ENCODE data around the gene CCDC183.
"Not testable (repeated sequence)": the region's sequence is repeated elsewhere in the genome, so short reads cannot be mapped to it uniquely, and the experiment has no call there.

The CCDC183 gene

DNA sequence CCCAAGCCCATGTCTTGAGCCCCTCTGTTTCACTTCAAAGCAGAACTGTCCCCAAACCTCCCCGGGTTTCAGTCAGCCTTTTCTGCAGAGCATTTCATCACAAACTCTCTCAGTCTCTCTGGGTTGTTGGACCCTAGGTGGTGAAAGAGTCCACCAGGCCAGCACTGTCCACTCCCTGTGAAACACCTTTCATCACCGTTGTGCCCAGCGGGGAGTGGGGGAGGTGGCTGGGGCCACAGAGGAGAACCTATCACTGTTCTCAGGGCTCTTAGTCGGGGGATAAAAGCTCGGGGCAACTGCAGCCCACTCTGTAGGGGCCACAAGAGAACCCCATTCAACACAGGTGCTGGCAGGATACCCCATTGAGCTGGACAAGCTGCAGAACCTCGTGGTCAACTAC, 6.2 kb downstream of the CCDC183 start:
- DNase-seq (no peak), ATAC-seq (no peak)

DNA sequence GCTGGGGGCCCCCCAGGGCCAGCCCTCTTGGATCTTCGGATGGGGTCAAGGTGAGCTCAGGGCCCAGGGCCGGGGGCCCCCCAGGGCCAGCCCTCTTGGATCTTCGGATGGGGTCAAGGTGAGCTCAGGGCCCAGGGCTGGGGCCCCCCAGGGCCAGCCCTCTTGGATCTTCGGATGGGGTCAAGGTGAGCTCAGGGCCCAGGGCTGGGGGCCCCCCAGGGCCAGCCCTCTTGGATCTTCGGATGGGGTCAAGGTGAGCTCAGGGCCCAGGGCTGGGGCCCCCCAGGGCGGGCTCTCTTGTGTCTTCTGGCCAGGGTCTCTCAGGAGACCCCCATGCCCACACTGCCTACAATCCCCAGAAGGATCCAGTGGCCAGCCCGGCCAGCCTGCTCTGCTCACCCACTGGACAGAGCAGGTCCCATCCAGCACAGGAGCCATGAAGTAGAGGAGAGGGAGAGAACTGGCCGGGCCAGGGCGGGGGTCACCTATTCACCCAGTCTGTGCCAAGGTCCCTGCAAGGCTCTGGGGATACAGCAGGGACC, 6.9 kb downstream of the CCDC183 start:
- not testable (repeated sequence) for ATAC-seq, DNase-seq

DNA sequence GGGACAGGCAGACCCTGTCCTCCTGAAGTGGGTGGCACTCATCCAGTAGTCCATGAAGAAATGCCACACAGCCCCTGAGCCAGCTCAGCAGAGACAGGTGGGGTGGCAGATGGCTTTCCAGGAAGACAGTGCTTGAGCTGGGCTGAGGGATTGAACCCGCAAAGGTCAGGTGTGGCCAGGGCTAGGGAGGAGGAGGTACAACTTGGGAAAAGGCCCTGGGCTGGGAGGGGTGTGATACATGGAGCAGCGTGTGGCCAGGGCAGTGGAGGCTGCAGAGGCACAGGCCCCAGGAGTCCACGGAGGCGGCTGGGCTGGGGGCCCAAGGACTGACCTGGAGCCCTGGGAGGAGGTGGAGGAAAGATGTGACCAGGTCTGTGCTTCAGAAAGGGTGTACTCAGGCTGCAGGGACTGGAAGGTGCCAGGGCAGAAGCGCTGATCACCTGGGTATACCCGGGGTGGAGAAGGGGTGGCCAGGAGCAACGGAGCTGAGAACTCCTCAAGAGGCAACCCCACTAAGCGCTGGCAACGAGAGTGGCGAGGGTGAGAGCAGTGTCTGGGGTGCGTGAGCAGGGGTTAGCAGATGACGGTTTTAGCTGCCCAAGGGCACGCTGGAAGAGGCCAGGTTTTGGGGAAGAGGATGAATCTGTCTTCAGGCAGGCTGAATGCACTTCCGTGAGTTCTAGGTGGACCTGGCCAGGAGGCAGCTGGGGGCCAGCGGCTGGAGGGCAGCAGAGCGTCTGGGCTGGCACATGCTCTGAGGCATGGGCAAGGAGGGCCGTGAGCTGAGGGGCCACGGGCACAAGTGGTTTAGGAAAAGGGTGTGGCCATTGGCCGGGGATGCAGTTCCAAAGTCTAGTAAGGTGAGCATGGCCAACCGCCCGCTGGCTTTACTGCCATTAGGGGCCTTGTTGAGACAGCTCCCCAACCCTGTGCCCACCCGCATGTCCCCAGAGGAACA, 7.7 kb downstream of the CCDC183 start:
- ATAC-seq (no peak), DNase-seq (no peak)

DNA sequence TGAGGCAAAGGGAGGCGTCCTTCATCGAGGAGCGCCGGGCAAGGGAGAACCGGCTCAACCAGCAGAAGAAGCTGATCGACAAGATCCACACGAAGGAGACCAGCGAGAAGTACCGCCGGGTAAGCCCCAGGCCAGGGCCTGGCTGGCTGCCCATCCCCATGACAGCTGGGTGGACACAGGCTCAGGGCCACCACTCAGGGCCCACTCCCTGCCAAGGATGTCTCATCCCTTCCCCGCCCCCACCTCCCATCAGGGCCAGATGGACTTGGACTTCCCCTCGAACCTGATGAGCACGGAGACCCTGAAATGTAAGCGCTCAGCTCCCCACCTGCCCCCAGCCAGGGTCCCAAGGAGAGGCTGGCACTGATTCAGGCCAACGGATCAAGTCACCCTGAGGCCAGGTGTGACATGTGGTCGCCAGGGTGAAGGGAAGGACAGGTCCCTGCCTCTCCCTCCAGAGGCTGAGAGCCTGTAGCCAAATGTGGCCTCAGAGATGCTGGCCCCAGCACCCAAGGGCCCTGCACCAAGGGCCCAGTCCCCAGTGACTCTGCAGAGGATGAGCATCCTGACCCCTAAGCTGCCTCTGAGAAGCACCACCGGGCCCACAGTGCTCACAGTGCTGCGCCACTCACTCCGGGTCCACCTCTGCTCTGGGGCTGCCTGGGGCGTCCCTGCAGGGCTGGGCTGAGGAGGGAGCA, 8.5 kb downstream of the CCDC183 start:
- ATAC-seq = no peak
- DNase-seq = no peak

DNA sequence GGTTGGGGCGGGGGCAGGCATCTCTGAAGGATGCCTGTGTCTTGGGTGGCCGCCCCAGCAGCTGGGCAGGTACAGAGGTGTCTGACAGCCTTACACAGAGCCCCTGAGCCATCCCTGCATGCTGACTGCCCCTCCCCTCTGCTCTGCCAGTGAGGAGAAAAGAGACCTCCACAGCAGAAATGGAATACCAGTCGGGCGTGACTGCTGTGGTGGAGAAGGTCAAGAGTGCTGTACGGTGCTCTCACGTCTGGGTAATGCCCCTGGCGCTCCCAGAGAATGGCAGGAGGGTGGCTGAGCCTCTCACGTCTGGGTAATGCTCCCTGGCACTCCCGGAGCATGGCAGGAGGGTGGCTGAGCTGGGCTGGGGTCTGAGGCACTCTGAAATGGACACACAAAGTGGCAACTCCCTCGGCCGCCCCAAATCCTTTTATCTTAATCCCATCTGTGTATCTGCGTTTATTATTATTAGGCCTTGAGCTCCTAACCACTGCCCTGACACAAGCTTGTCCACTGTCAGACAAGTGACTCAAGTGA, 9.1 kb downstream of the CCDC183 start:
- ATAC-seq (no peak), DNase-seq (no peak)

DNA sequence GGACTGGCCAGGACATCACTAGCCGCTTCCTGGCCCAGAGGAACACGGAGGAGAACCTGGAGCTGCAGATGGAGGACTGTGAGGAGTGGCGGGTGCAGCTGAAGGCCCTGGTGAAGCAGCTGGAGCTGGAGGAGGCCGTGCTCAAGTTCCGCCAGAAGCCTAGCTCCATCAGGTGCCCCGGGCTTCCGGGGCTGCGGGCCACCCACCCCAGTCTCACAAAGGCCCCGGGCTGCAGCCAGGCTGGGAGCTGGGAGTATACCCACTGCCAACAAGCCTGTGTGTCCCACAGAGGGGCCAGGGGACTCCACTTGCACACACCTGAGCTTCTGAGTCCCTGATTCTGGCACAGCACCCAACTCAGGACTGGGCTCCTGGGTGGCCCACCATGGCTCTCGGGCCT, 9.9 kb downstream of the CCDC183 start:
- DNase-seq = no peak
- ATAC-seq = no peak

DNA sequence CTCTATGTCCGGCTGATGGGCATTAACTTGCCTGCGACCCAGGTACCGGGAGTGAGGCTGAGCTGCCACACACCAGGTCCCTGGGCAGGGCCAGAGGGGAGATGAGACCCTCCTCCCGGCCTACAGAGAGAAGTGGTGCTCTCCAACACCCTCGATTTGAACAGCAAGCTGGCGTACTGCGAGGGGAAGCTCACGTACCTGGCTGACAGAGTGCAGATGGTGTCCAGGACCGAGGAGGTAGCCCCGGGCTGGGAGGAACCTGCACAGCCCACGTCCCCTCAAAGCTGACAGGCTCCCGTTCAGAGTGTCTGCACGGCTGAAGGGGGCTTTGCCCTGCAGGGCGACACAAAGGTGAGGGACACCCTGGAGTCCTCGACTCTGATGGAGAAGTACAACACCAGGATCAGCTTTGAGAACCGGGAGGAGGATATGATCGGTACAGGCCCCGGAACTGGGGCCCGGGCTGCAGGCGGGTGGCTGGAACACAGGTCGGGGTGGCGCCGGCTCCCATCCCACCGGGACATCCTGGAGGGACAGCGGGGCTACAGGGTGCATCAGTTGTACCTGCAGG, 10.6 kb downstream of the CCDC183 start:
- no peak for DNase-seq
- ATAC-seq = no peak

DNA sequence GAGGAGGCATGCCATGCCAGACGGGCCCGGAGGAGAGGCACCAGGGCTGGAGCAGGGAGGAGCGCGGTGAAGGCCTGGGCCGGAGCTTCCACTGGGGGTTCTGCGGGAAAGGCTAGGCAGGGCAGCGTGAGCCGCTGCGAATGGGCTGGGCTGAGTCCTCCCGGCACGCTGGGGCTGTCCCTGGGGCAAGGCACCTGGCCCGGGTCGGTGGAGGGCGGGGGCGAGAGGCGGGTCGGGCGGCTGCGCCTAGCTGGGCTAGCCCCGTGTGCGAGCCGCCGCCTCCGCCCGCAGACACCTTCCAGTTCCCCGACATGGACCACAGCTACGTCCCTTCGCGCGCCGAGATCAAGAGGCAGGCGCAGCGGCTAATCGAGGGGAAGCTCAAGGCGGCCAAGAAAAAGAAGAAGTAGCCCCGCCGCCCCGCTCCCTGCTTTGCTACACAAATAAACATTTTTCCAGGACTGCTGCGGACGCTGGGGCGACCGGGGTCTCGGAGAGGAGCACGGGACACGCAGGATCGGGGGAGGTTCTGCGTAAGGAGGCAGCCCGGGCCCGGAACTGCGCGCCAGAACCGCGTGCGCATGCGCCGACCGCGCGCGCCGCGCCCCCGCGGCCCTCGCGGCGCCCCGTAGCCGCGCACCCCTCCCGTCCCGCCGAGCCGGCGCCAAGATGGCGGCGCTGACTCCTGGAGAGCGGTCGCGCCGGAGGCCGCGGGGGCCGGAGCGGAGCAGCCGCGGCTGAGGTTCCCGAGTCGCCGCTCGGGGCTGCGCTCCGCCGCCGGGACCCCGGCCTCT, 11.3 kb downstream of the CCDC183 start, which contains the start of gene RABL6:
RABL6 (plus strand) TSS at position 668 of the 794 bp plus-strand sequence. CDS start 249 bp downstream, outside the sequence.
- DNase-seq (peak; percentile 86), ATAC-seq (peak; percentile 90)

DNA sequence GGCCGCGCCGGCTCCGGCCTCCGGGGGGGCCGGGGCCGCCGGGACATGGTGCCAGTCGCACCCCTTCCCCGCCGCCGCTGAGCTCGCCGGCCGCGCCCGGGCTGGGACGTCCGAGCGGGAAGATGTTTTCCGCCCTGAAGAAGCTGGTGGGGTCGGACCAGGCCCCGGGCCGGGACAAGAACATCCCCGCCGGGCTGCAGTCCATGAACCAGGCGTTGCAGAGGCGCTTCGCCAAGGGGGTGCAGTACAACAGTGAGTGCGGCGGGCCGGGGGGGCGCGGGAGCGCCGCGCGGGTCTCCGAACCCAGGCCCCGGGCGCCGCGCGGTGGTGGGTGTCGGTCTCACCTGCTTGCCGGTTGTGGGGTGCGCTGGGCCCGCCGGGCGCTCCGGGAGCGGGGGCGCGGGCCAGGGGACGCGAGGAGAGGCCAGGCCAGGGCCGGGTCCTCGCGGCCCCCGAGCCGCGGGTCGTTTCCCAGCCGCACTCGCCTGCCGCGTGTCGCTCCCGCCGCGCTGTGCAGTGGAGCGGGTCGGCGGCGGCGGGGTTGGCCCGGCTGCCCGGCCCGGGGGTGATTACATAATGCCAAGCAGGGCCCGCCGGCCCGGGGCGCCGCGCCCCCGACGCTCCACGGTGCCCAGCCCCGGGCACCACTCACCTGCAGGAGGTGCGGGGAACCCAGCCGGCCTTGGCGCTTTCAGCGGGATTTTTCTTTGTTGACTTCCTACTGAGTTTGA, 12.1 kb downstream of the CCDC183 start:
- peak; percentile 22 for ATAC-seq
- DNase-seq = peak; percentile 53

DNA sequence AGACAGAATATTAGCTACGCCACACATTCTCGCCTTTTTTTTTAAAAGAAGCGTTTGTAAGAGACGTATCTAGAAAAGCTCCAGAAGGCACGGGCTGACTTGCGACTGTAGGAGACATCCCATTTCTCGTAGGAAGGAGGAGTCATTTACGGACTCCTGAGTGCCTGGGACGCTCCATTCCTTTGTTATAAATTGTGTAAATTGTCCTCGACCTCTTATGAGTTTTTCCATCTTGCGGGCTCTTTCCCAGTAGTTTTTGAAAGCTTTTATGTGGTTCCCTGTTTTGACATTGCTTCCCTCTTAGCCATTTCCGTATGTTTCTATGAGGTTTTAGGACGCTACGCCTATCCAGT, 12.6 kb downstream of the CCDC183 start:
- no peak for DNase-seq
- no peak for ATAC-seq

DNA sequence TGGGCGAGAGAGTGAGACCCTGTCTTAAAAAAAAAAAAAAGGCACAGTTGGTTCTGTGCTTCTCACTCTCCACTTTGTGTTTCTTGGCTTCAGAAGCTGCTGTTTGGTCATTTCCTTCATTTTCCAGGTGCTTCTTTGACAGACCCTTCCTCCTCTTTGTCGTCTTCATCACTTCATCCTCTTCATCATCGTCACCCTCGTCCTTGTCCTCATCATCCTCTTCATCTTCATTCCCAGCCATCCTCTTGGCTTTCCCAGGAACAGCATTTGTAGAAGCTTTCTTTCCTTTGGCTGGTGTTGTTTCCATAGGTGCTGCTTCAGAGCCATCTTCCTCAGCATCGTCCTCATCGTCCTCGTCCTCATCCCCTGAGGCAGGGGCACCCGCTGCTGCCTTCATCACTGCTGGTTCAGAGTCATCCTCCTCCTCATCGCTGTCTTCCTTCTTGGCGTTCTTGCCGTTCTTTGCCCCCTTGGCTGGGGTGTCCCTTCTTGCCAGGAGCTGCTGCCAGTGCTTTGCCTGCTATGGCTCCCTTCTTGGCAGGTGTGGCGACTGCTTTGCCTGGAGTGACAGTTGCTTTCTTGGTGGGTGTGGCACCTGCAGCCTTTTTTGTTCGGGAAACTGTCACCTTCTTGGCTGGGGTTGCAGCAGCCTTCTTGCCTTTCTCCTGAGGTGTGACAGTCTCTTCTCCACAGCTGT, 18.7 kb downstream of the CCDC183 start:
- no peak for ATAC-seq
- no peak for DNase-seq

DNA sequence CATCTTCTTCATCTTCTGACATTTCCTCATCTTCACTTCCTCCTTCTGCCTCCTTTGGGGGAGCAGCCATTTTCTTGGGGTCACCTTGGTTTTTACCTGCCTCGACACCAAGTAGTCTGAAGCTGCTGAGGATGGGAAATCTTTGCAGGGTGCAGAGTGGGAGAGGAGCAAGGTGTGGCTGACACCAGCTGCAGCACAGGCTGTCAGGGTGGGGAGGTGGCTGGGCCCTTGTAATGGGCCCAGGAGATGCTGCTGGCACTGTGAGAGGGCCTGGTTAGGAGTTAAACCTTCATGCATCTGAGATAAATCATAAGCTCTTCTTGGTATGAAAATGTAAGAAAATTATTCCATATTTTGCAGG, 19.3 kb downstream of the CCDC183 start:
- ATAC-seq = no peak
- DNase-seq = no peak

DNA sequence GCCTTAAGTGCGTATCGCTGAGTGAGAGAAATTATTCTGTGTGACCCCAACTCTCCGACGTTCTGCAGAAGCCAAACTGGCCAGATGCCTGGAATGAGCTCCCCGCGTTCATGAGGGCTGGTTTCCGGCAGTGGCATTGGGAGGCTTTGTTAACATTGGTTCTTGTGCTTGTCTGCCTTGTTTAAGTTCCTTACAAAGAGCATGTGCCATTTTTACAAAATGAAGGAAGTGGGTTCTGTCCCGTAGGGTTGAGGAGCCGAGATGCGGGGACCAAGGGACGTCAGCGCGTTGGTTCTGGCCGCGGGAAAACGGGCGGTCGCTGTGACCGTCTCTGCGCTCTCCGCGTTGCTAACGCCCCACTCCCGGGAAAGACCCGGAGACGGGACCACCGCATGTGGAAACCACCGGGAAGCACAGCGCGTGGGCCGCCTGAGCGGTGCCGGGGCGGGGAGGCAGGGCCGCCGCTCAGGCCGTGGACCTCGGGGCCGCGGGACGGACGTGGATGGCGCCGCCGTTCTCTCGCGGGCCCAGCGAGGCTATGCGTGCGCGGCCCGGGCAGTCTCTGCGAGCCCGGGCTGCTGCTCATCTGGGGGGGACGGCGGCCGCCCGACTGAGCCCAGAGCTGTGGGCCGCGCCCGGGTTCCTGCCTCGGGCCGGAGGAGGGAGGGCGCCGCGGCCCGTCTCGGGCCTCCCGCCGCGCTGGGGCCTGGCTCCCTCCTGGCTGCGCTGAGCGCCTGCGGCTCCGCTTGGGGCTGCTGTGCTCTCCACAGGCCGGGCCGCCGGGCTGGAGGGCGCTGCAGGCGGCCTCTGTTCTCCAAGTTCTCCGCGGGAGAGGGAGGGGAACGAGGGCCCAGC, 25.1 kb downstream of the CCDC183 start:
- no peak for DNase-seq
- ATAC-seq = no peak

DNA sequence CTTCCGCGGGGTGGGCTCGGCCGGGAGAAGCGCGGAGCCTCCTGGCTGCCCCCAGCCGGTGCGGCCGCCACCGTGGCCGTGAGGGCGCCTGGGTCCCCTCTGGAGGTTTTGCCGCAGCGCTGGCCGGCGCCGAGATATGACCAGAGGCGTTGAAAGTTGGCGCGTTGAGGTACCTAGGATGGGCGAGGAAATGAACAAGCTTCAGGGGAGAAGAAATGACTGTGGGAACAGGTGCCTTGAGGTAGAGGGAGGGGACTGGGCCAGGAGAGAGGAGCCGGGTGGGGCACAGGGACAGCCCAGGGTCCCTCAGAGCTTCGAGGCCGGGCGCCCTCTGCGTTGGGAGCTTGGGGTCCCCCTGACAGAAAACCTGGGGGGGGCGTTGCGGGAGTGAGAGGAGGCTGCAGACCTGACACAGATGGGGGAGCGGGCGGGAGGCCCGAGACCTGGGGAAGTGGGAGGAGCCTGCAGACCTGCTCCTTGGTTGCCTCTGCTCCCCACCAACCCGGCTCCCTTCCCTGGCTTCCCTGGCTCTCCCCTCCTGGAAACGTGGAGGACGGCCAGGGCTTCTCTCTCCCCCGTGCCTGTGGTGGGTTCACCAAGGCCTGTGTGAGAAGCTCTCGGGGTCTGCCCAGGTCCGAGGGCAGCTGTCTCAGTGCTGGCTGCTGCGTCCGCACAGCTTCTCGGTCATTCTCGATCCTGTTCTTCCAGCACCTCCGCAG, 25.8 kb downstream of the CCDC183 start:
- ATAC-seq (no peak), DNase-seq (no peak)

DNA sequence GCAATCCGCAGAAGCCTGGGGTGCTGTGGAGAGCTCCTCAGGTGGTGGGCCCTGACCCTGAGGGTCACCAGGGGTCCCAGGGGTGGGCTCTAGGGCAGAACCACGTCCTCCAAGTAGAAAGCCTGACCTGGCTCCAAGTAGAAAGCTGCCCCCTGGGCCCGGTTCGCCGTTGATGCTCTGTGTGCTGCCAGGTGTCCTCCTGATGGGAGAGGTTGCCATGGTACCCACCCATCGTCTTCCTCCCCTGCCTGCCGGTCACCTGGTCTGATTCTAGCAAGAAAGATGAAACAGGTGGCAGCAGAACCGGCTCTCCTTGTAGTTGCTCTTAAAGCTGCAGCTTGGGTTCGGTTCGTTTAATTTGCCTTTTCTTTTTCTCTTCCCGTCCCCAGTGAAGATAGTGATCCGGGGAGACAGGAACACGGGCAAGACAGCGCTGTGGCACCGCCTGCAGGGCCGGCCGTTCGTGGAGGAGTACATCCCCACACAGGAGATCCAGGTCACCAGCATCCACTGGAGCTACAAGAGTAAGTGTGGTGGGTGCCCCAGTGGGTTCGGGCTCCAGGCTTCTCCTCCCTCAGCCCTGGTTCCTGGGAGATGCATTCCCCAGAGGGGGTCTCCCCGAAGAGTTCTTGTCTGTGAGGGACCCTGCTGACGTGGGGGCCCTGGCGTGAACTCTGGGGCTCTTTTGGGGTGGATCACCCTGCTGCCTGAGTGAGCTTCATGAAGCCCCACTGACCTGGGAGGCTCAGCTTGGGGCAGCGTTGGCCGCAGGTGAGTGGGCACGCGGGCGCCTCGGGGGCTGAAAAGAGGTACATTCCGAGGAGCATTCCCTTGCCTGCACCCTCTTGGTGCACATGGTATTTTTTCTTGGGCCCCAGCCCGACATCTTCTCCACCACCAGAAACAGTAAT, 27.3 kb downstream of the CCDC183 start:
- no peak for ATAC-seq
- no peak for DNase-seq

DNA sequence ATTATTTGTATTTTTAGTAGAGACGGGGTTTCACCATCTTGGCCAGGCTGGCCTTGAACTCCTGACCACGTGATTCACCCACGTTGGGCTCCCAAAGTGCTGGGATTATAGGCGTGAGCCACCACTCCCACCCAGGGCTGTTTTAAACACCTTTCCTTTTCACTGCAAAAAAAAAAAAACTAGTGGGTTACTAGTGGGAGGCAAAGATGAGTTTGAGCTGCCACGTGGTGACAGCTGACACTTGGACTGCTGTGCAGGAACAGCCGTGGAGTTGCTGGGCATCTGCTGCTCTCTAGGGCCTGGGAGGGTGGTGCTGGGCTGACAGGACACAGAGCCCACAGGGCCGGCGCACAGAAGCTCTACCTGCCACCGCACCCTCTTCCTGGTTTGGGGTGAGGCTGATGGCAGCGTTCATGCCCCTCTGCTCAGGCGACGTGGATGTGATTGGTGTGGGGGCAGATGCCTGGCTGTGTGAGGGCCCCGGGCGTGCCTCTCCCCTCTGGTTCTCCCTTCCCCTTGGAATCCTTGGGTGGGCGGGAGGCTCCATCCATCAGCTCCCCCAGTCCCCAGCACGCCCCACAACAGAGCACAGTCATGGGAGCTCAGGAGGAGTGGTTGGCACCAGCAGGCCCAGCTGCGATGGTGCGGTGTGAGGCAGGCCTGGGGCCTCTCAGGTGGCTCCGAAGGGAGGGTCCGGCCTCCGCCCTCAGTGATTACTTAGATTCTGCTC, 28.5 kb downstream of the CCDC183 start:
- no peak for ATAC-seq

More for the DNA sequence above, 28.5 kb downstream of the CCDC183 start:
- DNase-seq = no peak
